ENCODE measurements around the gene PLCD1.
A peak's percentile ranks its signal among the peaks of the same experiment; 100 is the strongest.
"Not testable (repeated sequence)": the region's sequence is repeated elsewhere in the genome, so short reads cannot be mapped to it uniquely, and the experiment has no call there.

The PLCD1 gene

DNA sequence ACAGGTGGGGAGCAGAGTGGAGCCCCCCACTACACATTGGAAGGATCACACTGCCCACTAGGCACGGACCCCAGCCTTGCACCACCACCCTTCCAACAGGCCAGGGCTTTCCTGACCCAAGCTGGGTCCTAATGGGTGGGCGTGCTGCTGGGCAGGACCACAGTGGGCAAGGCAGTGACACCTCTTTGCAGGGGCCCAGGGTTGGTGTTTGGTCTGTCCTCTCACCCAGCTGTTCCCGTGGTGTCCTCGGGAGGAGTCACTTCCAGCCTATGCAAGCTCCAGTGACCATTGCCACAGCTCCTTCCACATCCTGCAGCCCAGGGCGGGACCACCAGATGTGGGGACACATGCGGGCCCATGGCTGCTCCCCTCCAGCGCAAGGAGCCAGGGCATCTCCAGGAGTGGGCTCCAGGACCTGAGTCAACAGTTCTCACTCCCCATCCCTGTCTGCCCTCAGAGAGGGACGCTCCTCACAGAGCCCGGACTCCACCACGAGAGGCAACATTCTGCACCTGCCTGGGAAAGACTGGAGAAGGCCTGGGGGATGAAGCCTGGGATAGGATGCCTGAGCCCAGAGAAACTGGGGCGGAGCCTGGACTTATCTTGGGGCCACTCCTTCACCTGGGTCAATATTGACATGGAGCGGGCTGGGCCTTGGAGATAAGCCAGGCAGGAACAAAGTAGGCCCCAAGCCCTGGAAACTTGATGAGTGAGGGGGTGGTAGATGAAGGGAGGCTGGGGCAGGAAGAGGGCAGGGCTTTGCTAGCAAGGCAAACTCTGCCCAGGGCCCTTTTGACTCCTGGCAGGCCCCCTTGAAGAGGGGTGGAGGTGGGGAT, 42.7 kb downstream of the PLCD1 start:
- no peak for DNase-seq

DNA sequence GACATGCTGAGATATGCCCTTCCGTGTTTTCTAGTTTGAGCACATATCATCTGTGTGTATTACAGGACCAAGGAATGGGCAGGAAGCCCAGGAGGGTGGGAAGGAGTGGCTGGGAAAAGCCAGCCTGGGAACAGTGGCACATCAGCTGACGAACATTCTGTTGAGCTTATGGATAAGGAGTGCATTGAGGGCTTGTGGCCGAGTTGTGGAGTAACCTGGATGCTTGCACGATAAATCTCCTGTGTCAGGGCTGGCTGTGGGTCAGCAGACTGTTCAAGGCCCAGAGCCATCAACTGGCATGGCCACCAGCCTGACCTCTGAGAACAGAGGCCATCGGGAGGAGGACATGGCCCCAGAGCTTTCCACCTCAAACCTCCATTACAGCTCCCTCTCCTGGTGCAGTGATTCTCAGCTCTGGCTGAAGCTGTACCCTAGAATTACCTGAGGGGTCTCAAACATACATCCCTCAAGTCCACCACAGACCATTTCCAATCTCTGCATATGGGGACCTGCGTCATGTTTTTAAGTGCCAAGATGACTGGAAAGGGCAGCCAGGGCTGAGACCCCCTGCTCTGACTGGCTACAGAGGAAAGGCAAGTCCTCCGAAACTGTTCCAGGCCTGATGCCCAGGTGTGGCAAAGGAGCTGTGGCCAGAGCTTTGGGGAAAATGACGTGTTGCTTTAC, 43.7 kb downstream of the PLCD1 start:
- no peak for DNase-seq

DNA sequence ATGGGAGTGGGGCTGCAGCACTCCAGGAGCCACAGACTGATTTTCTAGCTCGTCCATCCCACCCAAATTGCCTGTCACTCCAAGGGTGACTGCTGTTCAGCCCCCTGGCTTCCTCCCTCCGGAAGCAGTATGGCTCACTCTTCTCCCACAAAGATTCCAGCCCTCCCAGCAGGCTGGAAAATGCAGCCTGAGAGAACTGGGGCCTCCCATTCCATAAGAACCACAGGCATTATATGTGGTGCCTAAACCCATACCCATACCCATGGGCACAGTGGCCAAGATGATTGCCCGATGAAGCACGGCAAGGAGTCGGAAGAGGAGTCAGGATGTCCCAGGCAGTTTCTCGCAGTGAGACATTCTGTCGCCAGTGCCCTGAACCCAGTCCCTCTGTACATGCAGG, 44.8 kb downstream of the PLCD1 start:
- DNase-seq: no peak

DNA sequence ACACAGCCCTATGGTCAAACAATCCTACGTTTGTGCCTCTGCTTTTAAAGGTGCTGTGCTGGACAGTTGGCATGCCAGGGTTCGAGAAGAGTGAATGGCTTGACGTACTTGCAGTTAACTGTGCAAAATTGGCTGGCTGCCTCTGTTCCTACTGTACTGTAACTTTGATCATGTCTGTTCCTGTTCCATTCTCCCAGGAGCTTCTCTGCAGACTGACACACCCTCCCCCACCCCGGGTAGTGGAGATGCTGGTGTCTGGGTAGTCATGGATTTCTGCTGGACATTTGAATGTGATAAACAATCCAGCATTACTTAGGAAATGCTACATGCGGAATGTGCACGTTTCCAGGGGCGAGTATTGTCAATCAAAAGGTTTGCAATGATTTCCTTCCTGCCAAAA, 45.4 kb downstream of the PLCD1 start:
- DNase-seq: no peak

DNA sequence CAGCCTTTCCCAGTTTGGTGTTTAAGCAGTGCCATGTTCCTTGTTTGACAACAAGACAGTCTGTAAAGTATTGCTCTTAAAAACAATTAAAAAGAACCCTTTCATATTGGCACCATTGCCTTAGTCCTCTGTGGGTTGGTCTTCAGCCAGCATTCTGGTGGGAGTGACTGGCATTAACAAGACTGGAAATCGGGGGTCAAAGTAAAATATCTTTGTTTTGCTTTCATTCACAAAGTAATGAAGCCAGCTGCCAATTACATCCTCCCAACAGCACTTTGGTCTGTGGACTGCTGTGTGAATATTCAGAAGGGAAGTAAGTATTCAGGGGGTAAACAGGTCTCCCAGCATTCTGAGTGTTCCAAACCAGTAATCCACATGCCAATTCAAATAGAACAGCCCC, 47.1 kb downstream of the PLCD1 start:
- no peak for DNase-seq

DNA sequence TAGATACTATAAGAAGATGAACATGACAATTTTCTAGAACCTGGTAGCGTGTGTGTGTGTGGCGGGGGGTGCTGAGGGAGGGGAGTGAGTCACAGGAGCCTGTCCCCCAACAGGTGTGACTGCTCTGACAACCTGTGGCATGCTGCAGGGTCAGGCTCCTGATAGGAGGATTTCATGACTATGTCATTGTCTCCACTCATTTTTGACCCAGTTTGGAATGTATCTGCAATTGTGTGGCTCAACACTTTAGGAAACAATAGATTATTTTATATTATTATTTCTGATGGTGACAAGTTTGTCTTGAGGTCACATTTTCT, 48.1 kb downstream of the PLCD1 start:
- DNase-seq: no peak

DNA sequence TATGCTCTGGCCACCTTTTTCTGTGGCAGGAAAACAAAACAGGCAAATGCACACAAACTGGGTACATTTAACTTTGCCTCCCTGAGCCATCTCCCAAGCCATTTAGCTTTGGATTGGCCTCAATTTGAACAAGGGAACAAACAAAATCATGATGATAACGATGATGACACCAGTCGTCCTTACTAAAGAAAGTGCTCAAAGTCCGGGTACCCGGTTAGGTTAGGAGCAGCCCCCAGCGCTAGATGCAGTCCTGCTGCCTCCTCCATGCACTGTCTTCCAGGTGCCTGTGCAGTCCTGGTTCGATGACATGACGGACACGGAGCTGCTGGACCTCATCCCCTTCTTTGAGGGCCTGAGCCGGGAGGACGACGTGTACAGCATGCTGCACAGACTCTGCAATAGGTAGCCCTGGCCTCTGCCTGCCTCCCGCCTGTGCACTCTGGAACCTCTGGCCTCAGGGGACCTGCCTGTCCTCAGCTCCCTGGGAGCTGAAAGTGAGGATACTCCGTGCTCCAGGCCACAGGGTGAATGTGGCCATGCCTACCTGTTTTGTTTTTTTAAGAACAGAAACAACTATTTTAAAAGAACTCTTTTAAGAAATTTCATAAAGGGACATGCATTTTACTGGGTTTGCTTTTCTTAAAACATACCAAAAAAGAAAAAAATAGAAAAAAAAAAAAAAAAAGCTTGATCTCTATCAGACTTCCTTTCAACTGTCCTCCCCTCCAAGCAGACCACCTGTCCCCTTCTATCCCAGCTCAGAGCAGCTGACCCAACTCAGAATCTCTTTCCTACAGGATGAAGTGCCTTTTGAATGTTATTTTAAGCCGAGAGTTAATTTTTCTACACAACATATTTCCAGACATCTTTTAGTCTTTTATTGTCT, 48.7 kb downstream of the PLCD1 start:
- DNase-seq: no peak

DNA sequence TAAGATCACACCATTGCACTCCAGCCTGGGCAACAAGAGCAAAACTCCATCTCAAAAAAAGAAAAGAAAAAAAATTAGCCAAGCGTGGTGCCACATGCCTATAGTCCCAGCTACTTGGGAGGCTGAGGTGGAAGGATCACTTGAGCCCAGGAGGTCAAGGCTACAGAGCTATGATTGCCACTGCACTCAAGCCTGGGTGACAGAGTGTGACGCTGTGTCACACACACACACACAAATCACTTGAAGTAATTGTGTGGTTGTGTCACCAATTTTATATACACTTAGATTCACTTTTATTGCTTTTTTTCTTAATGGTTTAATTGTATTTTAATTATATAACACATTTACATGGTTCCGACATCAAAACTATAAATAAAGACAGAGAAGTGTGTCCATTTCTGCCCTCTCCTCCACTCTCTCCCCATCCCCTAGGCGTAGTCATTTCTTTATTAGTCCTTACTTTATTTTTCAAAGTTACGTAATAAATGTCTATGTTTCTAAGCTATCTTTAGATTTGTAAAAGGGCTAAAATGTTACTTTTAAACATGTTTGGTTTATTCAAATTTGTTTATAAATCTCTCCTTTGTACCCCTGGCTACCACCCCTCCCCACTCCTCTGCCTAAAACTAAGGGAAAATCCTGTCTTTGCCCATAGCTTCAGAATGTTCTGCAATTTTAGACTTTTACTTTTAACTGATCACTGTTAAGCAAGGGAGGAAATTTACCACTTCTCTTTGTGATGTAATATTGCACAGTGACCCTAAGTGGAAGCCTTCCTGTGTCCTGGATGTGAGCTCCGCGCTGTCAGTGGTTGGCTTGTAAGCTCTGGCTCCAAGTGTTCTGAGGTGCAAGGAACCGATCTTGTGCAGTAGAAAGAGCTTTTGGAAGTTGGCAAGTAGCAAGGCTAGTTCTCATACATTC, 49.6 kb downstream of the PLCD1 start:
- no peak for DNase-seq

DNA sequence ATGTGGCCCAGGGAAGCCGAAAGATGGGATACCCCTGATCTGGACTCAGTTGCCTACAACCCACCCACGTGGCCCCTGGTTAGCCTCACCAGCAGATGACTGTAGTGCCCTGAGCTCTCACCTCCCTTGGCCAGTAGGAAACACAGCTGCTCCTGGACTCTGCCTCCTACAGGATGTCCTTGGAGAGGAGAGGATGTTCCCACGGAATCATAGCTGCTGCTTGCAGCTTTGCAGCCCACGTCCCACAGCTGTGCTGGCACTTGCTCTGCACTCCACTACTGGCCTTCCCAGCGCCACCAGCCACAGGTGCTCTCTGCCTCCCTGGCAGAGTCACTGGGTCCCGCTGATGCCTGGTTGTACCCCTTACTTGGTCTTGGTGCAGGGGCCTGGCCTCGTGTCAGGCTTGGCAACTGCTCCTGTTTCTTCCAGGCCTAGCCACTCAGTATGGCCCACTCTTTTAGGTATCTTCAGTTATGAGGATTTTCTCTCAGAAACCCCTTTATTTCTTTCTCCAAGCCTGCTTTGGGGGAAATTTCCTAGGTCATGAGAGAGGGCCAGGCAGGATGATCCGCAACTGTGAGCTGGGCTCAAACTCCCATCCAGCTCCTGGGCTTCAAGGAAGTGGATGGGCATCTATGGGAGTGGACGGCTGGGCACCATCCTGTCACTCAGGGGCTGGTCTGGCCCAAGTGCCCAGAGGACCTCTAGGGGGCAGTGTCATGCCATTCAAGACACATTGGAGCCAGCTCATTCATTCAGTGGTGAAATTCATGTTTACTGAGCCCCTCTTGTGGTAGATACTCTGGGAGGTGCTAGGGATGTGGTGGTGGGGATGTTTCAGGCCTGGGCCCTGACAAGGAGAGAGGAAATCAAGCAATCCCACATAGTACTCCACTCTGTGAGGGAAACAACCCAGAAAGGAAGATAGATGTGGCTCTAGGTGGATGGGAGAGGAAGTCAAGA, 55.0 kb downstream of the PLCD1 start:
- no peak for DNase-seq

DNA sequence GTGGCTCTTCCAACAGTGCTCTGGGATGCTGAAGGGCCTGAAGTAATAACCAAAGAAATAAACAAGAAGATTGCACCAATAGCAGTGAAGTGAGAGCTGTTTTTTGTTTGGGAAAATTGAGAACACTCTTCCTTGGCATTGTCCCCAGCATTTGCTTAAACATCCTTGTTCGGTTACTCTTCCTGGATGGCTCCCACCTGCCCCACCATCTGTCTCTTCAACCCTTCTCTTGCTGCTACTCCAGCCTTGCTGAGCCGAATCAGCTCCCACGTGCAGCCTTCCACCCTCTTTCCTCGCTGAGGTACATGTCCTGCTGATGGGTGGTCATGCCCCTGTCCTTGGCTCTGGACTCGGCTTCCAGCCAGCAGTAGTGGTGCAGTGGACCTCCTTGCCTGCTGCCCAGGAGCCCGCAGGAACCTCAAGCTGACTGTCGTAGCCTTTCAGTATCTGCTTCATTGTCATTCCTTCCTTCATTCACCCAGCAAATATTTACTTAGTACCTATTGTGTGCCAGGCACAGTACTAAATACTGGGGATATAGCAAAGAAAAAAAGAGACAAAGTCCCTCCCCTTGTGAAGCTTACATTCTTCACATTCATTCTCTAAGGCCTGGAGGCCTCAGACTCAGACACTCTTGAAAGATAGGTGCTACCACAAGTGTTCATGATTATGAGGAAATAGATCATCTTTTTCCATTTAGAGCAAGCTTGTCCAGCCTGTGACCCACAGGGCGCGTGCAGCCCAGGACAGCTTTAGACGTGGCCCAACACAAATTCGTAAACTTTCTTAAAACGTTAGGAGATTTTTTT, 56.0 kb downstream of the PLCD1 start:
- DNase-seq: no peak

DNA sequence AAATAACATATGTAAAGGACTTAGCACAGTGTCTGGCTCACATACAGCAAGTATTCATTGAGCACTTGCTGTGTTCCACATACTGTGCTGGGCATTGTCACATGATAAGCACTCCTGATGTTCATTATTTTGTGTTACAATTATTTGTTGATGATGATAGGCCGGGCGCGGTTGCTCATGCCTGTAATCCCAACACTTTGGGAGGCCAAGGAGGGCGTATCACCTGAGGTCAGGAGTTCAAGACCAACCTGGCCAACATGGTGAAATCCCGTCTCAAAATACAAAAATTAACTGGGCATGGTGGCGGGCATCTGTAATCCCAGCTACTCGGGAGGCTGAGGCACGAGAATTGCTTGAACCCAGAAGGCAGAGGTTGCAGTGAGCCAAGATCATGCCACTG, 57.4 kb downstream of the PLCD1 start:
- DNase-seq: not testable (repeated sequence)

DNA sequence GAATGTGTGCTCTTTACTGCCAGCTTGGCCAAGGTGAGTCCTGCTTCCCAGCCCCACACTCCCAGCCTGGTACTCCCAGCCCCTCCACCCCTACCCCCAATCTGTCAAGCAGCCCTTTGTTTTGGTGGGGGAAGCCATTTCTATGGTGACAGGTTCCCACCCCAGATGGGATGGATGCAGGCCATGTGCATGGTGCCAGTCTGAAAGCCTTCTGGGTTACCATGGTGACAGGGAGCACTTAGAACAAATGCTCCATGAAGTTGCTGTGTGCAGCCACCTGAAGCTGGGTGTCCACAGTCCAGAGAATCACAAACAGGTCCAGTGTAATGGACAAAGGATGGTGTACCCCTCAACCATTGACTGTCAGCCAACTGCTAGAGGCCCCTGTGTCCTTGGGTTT, 58.0 kb downstream of the PLCD1 start:
- DNase-seq: no peak

DNA sequence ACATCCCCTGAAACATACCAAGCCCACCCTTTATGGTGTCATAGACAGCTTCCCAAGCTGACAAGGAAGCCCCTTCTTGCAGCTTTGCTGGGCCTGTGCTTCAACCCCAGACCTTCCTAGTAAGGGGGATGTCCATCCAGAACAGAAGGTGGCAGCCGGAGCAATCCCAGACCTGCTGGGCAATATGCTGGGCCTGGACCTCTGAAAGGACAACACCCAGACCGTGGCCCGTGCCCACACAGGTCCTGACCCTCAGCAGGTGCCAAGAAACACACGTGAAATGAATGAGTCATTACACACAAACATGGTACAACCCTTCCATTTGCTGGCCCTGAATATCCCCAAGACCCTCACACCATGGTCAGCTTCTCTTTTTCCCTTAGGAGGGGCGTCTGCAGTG, 58.6 kb downstream of the PLCD1 start:
- DNase-seq: no peak

DNA sequence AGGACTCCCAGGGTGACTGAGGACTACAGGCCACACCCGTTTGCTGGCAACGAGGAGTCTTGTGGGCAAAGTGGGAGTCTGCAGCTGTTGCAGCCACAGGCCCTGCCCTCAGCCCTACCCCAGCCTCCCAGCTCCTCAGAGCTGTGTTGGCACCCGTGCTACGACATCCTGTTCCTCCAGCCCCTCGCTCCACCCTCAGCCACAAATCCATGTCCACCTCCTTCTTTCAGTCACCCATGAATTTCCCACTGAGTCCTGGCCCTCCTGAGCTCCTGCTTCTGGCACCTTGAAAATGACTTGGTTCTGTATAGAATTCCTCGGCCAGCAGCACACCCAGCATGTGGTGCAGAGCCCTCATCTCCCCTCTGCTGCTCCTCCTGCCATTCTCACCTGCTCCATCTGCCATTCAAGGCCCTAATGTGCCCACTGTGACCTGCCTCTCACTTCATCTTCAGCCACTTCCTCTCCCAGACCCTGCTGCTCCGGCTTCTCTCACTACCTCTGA, 59.8 kb downstream of the PLCD1 start:
- DNase-seq: no peak

DNA sequence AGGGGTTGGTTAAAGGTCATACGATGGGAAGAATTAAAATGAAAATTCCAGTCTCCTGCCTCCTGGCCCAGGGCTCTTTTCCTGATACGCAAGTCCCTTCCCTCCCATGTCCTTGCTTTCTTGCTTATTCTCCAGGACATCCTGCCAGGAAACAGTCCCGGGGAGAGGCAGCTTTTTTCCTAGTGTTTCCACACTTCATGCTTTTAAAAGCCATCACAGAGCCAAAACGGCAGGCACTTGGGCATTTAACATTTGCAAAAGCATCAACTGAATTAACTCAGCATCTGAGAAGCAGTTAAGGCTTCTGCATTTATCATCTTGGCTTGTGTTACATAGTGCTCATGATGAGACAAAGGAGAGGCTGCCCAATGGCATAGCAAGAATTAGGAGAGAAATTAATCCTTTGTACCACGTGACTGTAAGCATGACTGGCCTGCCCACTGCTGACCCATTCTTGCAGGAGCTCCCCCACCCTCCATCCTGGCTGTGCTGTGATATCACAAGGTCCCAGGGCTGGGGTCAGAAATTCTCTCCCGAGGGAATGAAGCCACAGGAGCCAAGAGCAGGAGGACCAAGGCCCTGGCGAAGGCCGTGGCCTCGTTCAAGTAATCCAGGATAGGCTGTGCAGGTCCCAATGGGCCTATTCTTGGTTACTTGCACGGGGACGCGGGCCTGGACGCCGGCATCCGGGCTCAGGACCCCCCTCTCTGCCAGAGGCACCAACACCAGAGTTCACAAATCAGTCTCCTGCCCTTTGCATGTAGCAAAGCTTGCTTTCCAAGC, 60.4 kb downstream of the PLCD1 start:
- DNase-seq: no peak

DNA sequence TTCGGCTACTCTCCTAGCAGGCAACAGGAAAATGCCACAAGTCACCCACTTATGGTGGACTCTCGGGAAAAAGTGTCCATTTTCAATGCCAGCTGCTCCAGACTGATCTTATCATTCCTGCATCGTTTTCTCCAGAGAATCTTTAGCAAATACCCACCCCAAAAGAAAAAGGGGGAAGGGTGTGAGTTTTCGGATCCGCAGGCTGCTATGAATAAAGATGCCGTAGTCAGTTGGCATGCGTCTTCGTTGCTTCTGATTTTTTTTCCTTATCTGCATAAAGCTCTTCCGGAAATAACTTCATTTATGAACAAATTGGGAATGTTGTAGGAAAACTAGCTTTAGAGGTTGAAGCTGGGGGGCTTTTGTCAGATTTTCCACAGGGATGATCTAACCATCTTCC, 61.2 kb downstream of the PLCD1 start:
- DNase-seq: no peak

DNA sequence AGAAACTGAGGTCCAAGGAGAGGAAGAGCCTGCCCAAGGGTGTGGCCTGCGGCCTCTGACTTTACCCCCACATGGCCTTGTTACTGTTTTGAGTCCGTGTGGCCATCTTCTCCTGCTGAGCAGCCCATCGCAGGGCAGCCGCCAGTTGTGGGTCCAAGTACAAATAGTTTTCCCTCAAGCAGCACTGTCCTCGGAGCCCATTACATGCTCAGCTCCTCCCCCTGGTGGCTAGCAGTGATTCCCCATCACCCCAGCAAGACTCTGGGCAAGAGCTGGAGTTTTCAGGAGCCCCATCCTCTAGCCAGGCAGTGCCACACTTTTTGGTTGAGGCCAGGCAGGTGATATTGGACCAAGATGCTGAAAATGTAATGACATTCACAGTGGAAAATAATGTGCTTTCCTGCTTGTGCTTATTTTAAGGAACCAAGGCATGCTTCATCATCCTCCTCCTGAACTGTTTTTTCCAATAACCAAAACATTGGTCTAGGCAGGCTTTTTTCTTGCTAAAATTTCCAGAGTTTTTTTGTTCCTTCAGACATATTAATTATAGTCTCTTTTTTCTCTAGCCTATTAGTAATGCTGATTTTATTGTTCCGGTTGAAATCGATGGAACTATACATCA, 62.1 kb downstream of the PLCD1 start:
- DNase-seq: no peak

DNA sequence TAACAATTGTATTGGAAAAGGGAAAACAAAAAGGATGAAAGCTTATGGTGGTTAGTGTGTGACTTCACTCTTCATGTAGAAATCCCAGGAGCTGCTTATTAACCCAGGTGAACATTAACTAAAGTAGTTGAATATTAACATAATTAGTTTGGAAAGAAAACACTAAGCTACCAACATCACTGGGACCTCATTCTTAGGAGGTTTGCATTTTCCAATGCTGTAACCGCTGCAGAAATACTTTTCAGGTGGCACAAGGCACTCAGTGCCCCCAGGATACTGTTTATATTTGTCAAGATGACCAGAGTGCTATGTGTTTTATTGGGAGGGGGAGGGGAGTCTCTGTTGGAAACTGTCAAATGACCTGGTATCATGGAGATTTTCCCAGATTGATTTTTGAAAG, 64.7 kb downstream of the PLCD1 start:
- peak; percentile 41 for DNase-seq
